HG02870 (cell line): ENCODE measurements around the gene ZNF80.
"Not testable (repeated sequence)": the region's sequence is repeated elsewhere in the genome, so short reads cannot be mapped to it uniquely, and the experiment has no call there.

Source experiments
- ATAC-seq: cut with Tn5 transposase; IDR thresholded peaks from one replicate; pipeline ENCODE4 v1.9.1; 2021; ENCODE audit warnings: mild to moderate bottlenecking, moderate library complexity; ENCODE audit not compliant: unreplicated experiment

ZNF80 gene

DNA sequence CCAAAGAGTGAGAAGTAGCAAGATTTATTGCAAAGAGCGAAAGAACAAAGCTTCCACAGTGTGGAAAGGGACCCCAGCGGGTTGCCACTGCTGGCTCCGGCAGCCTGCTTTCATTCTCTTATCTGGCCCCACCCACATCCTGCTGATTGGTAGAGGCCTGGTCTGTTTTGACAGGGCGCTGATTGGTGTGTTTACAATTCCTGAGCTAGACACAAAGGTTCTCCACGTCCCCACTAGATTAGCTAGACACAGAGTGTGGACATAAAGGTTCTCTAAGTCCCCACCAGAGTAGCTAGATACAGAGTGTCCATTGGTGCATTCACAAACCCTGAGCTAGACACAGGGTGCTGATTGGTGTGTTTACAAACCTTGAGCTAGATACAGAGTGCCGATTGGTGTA, at the start of gene ZNF80:
Gene ZNF80 (minus strand): TSS at position 101 of the 400 bp plus-strand sequence. CDS start 504 bp downstream, outside the sequence.
- not testable (repeated sequence) for ATAC-seq

DNA sequence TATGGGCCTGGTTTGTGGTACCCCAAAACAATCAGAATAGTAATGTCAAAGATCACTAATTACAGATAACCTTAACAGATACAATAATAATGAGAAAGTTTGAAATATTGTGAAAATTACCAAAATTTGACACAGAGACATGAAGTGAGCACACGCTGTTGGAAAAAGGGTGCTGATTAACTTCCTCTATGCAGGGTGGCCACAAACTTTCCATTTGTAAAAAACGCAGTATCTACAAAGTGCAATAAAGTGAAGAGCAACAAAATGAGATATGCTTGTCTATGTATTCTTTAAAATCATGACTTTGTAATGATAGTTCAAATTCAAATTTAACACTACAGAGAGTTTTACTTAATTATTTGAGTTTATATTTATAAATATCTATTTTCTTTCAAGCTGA, 48.9 kb upstream of the ZNF80 start:
- ATAC-seq, result no peak

DNA sequence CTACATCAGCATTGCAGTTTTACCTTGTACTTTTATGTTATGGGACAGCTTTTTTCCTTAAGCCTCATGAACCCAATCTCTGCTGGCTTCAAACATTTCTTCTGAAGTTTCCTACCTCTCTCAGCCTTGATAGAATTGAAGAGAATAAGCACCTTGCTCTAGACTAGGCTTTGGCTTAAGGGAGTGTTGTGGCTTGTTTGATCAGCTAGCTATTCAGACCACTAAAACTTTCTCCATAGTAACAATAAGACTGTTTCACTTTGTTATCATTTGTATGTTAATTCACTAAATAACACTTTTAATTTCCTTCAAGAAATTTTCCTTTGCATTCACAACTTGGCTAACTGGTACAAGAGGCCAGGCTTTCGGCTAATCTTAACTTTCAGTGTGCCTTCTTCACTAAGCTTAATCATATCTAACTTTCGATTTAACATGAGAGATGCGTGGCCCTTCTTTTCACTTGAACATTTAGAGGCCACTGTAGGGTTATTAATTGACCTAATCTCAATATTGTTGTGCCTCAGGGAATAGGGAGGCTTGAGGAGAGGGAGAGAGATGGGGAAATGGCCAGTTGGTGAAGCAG, 48.4 kb upstream of the ZNF80 start:
- ATAC-seq, result peak; percentile 63

DNA sequence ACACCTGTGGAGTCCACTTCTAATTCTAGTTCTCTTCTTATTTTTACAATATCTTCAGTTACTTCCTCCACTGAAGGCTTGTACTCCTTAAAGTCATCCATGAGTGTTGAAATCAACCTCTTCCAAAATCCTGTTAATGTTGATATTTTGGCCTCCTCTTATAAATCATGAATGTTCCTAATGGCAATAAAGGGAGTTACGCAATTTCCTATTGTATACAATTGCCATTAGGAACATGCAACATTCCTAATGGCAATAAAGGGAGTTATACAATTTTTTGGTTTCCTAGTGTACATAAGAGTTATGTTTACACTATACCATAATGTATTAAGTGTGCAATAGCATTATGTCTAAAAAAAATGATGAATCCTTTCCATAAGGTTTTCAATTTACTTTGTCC, 47.3 kb upstream of the ZNF80 start:
- no peak for ATAC-seq

DNA sequence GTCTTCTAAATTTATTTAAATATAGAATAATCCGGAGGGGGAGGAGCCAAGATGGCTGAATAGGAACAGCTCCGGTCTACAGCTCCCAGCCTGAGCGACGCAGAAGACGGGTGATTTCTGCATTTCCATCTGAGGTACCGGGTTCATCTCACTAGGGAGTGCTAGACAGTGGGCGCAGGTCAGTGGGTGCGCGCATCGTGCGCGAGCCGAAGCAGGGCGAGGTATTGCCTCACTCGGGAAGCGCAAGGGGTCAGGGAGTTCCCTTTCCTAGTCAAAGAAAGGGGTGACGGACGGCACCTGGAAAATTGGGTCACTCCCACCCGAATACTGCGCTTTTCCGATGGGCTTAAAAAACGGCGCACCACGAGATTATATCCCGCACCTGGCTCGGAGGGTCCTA, 39.5 kb upstream of the ZNF80 start:
- ATAC-seq, result not testable (repeated sequence)

DNA sequence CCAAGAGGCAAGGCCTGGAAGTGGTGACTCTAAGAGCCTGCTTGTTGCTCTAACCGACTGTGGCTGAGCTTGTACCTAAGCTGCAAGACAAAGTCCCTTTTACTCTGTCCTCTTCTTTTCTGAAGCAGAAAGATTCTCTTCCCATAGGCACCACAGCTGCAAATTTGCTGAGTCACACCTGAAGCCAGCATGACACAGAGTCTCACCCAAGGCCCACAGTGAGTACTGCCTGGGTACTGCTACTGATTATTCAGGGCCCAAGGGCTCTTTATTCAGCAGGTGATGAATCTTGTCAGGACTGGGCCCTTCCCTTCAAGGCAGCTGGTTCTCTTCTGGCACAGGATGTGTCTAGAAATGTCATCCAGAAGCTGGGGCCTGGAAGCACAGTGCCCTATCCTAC, 37.6 kb upstream of the ZNF80 start:
- ATAC-seq, result no peak

DNA sequence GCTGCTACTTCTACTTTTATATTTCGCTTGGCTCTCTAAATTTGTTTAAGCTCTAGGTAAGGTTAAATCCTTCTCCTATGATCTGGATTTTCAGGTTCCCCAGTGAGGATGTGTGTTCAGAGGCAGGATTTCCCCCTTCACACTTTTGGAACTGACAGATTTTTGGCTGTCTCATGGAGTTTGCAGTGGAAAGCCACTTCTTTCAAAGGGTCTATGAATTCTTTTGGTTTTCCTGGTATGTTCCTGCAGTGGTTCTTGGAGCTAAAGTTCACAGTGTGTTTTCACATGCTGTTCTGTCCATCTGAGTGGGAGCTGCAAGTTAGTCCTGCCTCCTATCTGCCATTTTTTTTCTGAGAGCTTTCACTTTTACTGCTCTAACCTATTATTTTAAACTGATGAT, 34.9 kb upstream of the ZNF80 start:
- ATAC-seq, result no peak

DNA sequence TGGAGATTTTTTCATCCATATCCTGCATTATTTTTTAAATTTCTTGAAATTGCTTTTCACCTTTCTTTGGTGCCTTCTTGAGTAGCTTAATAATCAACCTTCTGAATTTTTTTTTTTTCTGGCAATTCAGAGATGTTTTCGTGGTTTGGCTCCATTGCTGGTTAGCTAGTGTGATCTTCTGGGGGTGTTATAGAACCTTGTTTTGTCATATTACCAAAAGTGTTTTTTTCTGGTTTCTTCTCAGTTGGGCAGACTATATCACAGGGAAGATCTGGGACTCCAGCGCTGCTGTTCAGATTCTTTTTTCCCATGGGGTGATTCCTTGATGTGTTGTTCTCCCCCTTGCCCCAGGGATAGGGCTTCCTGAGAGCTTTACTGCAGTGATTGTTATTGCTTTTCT, 32.6 kb upstream of the ZNF80 start:
- ATAC-seq, result no peak

DNA sequence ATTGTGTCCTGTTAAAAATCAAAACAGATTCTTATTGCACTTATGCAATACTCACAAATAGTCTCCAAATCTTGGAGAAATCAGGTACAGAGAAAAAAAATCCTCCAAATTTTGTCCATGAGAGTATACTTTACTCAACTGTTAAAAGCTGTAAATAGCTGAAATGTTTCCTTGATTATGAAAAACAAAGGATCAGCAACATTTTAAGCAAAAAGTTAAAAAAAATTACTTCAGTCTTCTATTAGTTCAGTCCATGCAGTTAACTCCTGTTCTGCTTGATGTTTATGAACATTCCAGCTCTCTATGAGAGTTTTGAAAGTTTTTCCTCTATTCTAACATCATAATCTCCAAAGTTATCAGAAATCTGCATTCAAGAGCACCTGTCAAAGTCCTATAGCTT, 22.8 kb upstream of the ZNF80 start:
- ATAC-seq, result no peak

DNA sequence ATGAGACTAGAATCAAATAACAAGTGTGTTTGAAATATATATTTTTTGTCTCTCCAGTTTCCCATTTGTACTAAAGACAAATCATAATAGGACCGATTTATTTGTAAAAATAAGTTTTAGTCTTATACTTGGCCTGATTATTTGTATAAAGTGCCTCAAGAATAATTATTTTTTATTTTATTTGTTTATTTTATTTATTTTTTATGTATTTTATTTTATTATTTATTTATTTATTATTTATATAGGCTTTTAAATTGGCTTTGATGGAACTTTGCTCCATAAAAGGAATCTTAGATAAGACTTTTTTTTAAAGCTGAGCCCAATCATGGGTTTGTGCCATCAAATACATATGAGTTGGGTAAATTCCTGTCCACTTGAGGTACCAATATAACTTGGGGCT, 22.2 kb upstream of the ZNF80 start:
- ATAC-seq, result no peak

DNA sequence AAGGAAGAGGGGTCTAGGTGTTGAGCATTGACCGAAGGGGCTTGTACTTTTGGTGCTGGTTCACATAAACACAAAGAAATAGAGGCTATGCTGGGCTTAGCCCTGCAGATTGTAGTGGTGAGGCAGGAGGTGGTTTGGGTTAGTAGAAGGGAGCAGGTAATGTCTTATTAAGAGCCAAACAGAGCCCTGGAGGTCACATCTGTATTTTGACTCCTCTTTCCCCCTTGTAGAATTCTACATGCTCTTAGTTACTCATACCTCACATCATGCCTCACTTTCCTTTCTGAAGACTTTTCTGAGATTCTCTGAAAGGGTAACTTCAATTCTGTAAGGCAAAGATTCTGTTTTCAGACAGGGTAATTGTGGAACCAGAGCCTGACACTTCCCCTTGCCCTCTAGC, 16.1 kb upstream of the ZNF80 start:
- no peak for ATAC-seq

DNA sequence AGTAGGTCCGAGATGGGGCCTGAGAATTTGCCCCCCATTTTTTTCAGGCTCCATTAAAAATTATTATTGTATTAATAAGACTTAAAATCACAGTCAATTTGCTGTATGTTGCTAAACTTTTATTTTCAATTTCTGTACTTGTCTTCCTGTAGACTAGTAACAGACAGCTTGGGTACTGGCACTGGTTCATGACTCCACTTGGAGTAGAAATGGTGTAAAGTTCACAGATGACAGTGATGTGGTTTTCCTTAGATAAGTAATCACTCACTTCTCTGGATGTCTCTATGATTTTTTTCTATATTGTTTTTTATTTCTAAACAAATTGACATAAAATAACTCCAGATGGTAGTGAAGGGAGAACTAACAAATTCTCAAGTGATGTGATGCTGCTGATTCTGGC, 15.6 kb upstream of the ZNF80 start:
- no peak for ATAC-seq

DNA sequence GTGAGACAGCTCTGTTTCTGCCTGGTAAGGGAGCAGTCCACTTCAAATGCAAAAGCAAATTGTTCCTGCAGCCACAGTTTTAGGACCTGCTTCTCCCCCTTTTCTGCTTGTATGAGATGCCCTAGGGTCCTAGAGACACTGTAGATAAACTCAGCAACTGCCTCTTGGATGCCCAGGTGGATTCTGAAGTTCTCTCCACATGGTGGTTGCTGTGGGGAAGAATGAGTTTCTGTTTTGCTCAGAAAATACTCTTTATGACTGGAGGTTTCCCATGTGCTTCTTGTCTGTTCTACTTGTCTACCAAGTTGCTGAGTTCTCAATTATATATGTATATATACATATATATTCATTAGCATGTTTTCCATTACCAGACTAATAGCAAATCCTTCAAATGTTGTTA, 5.6 kb upstream of the ZNF80 start:
- ATAC-seq, result peak; percentile 100

DNA sequence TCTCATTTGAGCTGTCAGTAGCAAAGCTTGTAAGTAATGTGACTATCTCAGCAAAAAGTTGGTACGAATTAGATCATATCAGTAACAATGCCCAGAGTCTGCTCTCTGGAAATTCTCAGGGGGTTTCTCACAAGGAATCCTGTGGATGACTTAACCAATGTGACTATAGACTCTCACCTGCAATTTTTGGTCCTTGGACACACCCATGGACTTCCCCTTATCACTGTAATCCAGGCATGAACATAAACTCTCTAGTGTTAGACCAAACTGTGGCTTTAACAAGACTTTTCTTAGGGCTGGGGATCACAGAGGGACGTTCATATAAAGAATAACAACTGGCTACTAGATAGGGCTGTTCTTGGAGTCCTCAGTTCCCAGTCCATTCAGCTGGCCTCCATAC, 3.9 kb upstream of the ZNF80 start:
- ATAC-seq, result no peak

DNA sequence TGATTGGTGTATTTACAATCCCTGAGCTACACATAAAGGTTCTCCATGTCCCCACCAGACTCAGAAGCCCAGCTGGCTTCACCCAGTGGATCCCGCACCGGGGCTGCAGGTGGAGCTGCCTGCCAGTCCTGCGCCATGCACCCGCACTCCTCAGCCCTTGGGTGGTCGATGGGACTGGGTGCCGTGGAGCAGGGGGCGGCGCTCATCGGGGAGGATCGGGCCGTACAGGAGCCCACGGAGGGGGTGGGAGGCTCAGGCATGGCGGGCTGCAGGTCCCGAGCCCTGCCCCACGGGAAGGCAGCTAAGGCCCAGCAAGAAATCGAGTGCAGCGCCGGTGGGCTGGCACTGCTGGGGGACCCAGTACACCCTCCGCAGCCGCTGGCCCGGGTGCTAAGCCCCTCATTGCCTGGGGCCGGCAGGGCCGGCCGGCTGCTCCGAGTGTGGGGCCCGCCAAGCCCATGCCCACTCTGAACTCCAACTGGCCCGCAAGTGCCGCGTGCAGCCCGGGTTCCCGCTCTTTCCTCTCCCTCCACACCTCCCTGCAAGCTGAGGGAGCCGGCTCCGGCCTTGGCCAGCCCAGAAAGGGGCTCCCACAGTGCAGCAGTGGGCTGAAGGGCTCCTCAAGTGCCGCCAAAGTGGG, 888 bp upstream of the ZNF80 start:
- ATAC-seq, result not testable (repeated sequence)

DNA sequence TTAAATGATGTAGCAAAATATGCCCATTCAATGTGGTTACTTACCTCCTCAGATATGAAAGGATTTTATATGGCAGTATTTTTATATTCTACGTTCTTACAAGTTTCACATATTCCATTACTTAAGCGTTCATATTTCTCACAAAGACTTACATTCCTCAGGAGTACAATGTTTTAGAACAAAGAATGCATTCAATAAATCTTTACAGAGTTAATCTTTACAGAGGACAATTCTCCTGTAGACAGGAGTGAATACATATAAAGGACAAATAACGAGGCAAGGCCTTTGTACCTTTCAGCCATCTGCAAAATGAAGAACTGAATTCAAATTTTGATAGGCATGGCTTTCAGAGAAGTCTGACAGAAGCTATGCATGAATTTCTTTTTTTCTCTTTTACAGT, 1.9 kb downstream of the ZNF80 start:
- no peak for ATAC-seq

DNA sequence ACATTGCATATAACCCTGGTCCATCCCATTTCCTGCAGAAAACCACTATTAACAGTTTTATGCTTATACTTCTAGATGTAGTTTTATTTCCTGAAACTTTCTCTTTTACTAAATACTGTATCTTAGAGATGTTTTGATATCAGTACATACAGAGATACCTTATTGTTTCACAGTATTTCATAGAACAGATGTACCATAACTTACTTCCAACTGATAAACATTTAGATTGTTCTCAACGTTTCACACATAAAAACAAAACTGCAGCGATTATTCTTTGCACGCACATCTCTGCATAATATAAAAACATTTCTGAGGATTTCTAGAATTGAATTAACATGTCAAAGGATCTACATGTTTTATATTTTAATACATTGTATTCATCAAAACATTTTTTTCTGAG, 2.6 kb downstream of the ZNF80 start:
- ATAC-seq, result no peak

DNA sequence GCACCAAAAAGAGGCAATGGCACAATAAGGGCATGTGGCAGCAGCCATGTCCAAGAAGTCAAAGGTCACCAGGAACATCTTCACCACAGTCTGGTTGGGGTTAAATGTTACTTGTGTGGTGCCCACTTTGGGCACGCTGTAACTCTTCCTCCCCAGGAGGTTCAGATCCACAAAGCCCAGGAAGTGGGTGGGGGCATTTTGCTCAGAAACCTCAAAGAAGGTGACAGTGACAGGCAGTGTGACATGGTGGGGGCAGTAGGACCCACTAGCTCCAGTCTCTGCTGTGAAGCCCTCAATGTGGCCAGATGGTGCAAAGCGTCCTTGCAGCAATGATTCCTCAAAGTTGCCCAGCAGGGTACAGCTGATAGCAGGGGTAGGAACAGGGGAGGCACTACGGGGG, 5.8 kb downstream of the ZNF80 start:
- no peak for ATAC-seq

DNA sequence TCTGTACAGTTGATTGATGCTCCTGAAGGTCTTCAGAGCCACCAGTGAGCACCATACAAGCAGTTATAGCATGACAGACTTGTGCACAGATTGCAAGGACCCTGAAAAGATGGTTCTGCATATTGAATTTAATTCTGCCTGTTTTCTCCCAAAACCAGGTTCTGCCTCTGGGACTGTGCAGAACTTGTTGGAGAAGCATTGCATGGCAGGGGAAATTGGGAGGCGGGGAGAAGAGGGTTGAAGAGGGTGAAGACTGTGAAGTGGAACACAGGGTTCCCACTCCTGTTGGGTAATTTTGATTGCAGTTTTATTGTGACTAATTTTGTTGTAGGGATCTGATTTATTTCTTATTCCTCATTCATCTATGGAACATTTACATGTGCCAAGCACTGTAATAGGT, 10.3 kb downstream of the ZNF80 start:
- no peak for ATAC-seq

DNA sequence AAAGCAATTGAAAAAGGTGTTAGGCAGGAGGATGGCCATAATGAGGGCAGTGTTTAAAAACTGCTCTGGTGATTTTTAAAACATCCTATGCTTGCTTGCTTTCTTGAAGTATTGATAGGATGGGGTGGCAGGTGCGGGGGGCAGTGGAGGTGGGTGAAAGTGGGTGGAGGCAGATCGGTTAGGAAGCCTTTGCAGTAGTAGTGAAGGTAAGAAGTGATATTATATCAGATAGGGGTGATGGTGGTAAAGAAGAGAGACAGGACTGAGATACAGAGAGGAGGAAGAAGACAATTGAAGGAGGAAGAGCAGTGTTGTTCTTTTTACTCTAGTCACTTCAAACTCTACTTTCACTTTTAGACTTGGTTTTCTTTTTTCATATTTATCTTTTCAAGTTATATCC, 11.1 kb downstream of the ZNF80 start:
- ATAC-seq, result no peak

DNA sequence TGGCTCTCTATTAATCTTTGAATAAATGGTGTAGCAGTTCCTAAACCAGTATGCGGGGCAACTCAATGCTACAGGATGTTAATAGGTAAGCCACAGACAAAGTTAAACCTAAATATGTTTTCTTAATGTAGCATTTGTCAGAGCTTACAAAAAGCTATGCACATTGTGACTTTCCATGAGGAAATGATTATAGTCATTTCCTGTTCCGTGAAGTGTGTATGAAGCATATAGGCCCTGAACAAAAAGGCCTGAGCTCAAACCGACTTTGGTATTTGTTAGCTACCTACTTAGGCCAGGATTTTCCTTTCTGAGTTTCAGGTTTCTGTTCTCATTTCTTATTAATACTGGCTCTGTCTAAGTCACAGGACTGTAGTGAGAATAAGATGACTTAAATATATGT, 14.2 kb downstream of the ZNF80 start:
- ATAC-seq, result peak; percentile 82

DNA sequence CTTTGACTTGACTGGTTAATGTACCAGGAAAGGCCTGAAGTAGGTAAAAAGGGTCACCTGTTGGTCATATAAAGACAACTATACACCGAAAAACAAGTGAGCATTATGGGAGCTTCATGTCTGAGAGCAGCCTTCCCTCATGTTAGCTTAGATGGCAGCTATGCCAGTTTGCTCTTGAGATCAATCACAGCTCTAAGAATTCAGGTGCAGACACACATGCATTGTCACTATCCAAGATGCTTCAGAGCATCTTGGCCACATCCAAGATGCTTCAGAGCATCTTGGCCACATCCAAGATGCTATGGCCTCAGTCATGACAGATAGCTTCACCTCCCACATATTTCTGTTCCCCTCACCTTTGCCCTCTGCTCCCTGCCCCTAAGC, 15.5 kb downstream of the ZNF80 start:
- ATAC-seq, result no peak
